ENCODE measurements around the gene HIVEP2. TPM values are rescaled to one million over a fixed set of nuclear protein-coding genes. Genes with fewer than 3 reads are reported as not detected.

Gene HIVEP2
- total RNA-seq, 1 experiment from 2014 or later: 4.2 TPM

DNA sequence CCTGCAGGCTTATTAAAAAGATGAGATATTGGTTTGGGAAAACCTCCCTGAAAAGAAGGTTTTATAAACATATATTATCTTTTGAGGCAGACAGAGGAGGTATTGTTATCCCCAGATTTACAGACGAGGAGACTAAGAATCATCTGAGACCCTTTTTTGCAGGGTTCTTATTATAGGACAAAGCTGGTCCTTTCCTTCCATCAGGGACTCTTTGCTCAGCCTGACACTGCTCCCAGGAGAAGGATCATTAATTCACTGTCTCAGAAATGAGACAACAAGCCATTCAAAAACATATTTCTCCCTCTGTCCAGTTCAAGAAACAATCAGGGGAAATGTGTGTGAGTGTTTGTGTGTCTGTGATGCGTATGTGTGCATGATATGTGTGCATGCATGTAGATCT, 33.5 kb downstream of the HIVEP2 start:
- no peak overlapping the region for H3K27ac Mint-ChIP-seq
- no CpG with 5 or more reads among the region's 2 CpGs for WGBS (ENCODE audit: extremely low coverage, insufficient read length, low lambda C conversion rate)
- H3K4me1 Mint-ChIP-seq: peaks cover 38 to 56% of the 10 kb centered on the region in 2 experiments

More for the DNA sequence above, 33.5 kb downstream of the HIVEP2 start:
- Histone ChIP-seq H2BK120ac (ENCODE audit: low read depth, low read length, poor library complexity, severe bottlenecking) (no peak overlapping the region), H3K23ac (ENCODE audit: insufficient read length, low read depth, low read length) (no peak overlapping the region), H3T11ph (ENCODE audit: low read length) (no peak overlapping the region), H3K4ac (ENCODE audit: low read depth, low read length) (no peak overlapping the region), H2AK5ac (ENCODE audit: insufficient read length, low read length) (no peak overlapping the region), H3K18ac (ENCODE audit: insufficient read length, low read depth, low read length) (no peak overlapping the region), H3K4me1 (ENCODE audit: insufficient read depth, low read length) (peaks cover 10% of the 10 kb centered on the region), H2BK20ac (ENCODE audit: low read depth, low read length, poor library complexity, severe bottlenecking) (no peak overlapping the region), H3K14ac (ENCODE audit: insufficient read depth, low read length) (no peak overlapping the region), H4K91ac (ENCODE audit: insufficient read length, low read depth, low read length) (no peak overlapping the region), H4K8ac (replicated peaks; ENCODE audit: insufficient read length, low read depth, low read length) (no peak overlapping the region), H3K27ac (ENCODE audit: insufficient read length, low read depth, low read length) (no peak overlapping the region), H3K4me2 (ENCODE audit: insufficient read depth, insufficient read length, low read length) (no peak overlapping the region), H3K79me1 (ENCODE audit: insufficient read depth, low read depth, low read length, poor library complexity, severe bottlenecking) (no peaks in the 10 kb centered on the region), H3K9me3 (ENCODE audit: control insufficient read depth, low read depth, low read length) (peaks cover 6% of the 10 kb centered on the region), H2BK12ac (ENCODE audit: insufficient read length, low read depth, low read length) (no peak overlapping the region), H4K5ac (ENCODE audit: insufficient read length, low read depth, low read length) (no peak overlapping the region), H3K79me2 (ENCODE audit: insufficient read depth, low read length) (peaks cover 2% of the 10 kb centered on the region; the same call in 1 of the 2 replicates), H4K20me1 (ENCODE audit: control insufficient read depth, insufficient read depth, insufficient read length) (no peaks in the 10 kb centered on the region), H2AFZ (ENCODE audit: low read length) (no peak overlapping the region), H3K27me3 (ENCODE audit: insufficient read depth, low read length) (no peaks in the 10 kb centered on the region), H3K9ac (ENCODE audit: extremely low read depth, insufficient read length, low read length) (no peak overlapping the region), H3K23me2 (ENCODE audit: insufficient read length, low read depth, low read length, poor library complexity, severe bottlenecking) (no peaks in the 10 kb centered on the region), H2BK5ac (ENCODE audit: insufficient read length, low read length) (no peak overlapping the region), H3K56ac (ENCODE audit: insufficient read length, low read depth, low read length) (no peak overlapping the region), H2BK15ac (ENCODE audit: low read depth, low read length) (no peak overlapping the region)
- DNase-seq: no peak
- peaks cover 10 to 15% of the 10 kb centered on the region in 2 experiments; a peak in 4 of 5 replicates for H3K9me3 Mint-ChIP-seq
- TF ChIP-seq, protein P1, sequence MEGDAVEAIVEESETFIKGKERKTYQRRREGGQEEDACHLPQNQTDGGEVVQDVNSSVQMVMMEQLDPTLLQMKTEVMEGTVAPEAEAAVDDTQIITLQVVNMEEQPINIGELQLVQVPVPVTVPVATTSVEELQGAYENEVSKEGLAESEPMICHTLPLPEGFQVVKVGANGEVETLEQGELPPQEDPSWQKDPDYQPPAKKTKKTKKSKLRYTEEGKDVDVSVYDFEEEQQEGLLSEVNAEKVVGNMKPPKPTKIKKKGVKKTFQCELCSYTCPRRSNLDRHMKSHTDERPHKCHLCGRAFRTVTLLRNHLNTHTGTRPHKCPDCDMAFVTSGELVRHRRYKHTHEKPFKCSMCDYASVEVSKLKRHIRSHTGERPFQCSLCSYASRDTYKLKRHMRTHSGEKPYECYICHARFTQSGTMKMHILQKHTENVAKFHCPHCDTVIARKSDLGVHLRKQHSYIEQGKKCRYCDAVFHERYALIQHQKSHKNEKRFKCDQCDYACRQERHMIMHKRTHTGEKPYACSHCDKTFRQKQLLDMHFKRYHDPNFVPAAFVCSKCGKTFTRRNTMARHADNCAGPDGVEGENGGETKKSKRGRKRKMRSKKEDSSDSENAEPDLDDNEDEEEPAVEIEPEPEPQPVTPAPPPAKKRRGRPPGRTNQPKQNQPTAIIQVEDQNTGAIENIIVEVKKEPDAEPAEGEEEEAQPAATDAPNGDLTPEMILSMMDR (conservative IDR thresholded peaks at IDR 0.05): no peak
- H3K4me3 Mint-ChIP-seq: no peak overlapping the region
- peaks cover 14 to 17% (median 15%) of the 10 kb centered on the region in 3 experiments for H3K36me3 Mint-ChIP-seq (ENCODE audit: insufficient read depth in 1 of 3, low read depth in 3 of 3)
- no peaks in the 10 kb centered on the region for H3K27me3 Mint-ChIP-seq (ENCODE audit: low read depth)
